Activated CD8-positive, alpha-beta T cell treated with anti-CD3 and anti-CD28 coated beads for 36 hours (primary cell): Measurements from ENCODE around the gene NBL1. TPM values are rescaled to one million over a fixed set of nuclear protein-coding genes. Genes with fewer than 3 reads are reported as not detected.

ENCODE experiments used
- ATAC-seq: fragments of 200-7000 bp; cut with Tn5 transposase; one replicate; pipeline ENCODE4 v1.10.0; 2021; ENCODE audit warnings: mild to moderate bottlenecking, moderate library complexity
- CTCF ChIA-PET: fragments of 350-600 bp; sonication (Branson Sonifier 250); formaldehyde crosslinking; loops from one replicate; lab custom pipeline; 2021; ENCODE audit warnings: antibody characterized with exemption; lab: Charles Lee
- POLR2A ChIA-PET: fragments of 350-600 bp; sonication (Branson Sonifier 250); formaldehyde crosslinking; loops from one replicate; lab custom pipeline; 2021; ENCODE audit warnings: antibody characterized with exemption; lab: Charles Lee
- DNase-seq: peaks from one replicate; pipeline ENCODE4 v3.0.0-alpha.2; 2020
- H3K27ac Mint-ChIP-seq: one replicate; pipeline ENCODE4 v1.8.0; 2021; ENCODE audit warnings: mild to moderate bottlenecking, mixed read lengths
- H3K27me3 Mint-ChIP-seq: one replicate; pipeline ENCODE4 v1.8.0; 2021; ENCODE audit warnings: mixed read lengths
- H3K36me3 Mint-ChIP-seq: one replicate; pipeline ENCODE4 v1.8.0; 2021; ENCODE audit warnings: low read depth, mixed read lengths
- H3K4me1 Mint-ChIP-seq: one replicate; pipeline ENCODE4 v1.8.0; 2021; ENCODE audit warnings: low read depth, mixed read lengths
- H3K4me3 Mint-ChIP-seq: one replicate; pipeline ENCODE4 v1.8.0; 2021; ENCODE audit warnings: mild to moderate bottlenecking, moderate library complexity, mixed read lengths
- H3K9me3 Mint-ChIP-seq: one replicate; pipeline ENCODE4 v1.8.0; 2021; ENCODE audit warnings: mixed read lengths
- CTCF ChIP-seq: fragments of 200-600 bp; IDR thresholded peaks from one replicate; pipeline ENCODE4 v1.8.0; 2022; ENCODE audit warnings: antibody characterized with exemption, mild to moderate bottlenecking
- intact Hi-C: fragments of 100-400 bp; cut with micrococcal nuclease; formaldehyde crosslinking; loops from one replicate; pipeline ENCODE4 v1.10.0; 2022
- total RNA-seq, 2 experiments: library from RNA; stranded (reverse); gene quantifications; one replicate each; pipeline ENCODE4 v1.2.3, GENCODE V29; 2021

NBL1 gene
- total RNA-seq, 2 experiments from 2014 or later: 27.0 to 27.6 TPM

DNA sequence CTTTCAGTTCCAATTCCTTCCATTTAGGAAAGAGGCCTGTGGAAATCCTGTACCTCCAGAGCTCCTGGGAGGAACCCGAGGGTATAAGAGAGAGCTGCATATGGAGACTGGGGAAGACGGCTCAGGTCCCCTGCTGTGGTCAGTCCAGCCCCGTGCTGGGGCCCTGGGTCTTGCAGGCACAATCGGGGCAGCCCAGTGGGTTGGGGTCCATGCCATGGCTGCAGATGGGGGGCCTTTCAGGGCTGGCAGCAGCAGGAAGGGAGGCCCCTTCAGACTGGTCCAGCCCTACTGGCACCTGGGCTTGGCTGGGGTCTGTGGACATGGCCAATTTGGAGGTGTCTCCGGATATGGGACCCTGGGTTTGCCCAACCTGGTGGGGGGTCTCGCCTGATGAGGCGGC, 38.8 kb downstream of the NBL1 start:
- no peak overlapping the region for H3K4me3 Mint-ChIP-seq
- H3K27ac Mint-ChIP-seq: no peak overlapping the region
- intact Hi-C loops: no loop called here
- peaks cover 4% of the 10 kb centered on the region for H3K9me3 Mint-ChIP-seq
- H3K27me3 Mint-ChIP-seq: no peaks in the 10 kb centered on the region
- TF ChIP-seq CTCF: no peak
- peaks cover 5% of the 10 kb centered on the region for H3K36me3 Mint-ChIP-seq
- no peak for DNase-seq
- H3K4me1 Mint-ChIP-seq: peaks cover 6% of the 10 kb centered on the region
- ATAC-seq: no peak
- ChIA-PET POLR2A (interaction anchor here (1.4 to 1.7 kb wide), 3 partner anchors 10 to 368 kb away, joined by 3 to 5 read pairs (median 4); no protein-coding TSS in a partner anchor), CTCF (interaction anchor here (1.2 to 3.5 kb wide), 2 partner anchors 21 kb away, joined by 4 to 21 read pairs; no protein-coding TSS in a partner anchor)

DNA sequence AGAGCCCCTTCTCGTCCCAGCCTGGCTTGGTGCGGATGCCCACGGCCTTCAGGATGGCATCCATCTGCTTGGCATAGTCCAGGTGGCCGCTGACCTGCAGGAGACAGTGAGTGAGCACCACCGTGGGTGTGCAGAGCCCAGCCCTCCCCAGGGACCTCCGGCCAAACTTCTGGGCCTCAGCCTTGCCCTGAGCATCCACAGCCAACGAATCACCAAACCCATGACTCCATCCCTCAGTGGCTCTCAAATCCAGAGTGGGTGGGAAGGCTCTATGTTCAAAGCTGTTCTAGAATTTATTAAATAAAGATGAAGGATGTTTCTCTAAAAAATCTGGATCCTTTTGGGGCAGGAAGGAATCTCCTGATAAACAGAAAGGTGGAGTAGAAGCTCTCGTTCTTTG, 39.2 kb downstream of the NBL1 start:
- Mint-ChIP-seq H3K36me3 (peaks cover 10% of the 10 kb centered on the region), H3K27ac (no peak overlapping the region), H3K27me3 (no peaks in the 10 kb centered on the region), H3K4me3 (no peak overlapping the region), H3K4me1 (peaks cover 10% of the 10 kb centered on the region), H3K9me3 (peaks cover 4% of the 10 kb centered on the region)
- intact Hi-C loops: no loop called here
- no peak for TF ChIP-seq CTCF
- POLR2A ChIA-PET: interaction anchor here (0.9 to 1.7 kb wide), 2 partner anchors 28 to 369 kb away, joined by 3 to 4 read pairs; no protein-coding TSS in a partner anchor
- ATAC-seq: no peak
- DNase-seq: no peak
- CTCF ChIA-PET: interaction anchor here (1.2 to 3.5 kb wide), 3 partner anchors 20 to 21 kb away, joined by 4 to 21 read pairs (median 15); no protein-coding TSS in a partner anchor

DNA sequence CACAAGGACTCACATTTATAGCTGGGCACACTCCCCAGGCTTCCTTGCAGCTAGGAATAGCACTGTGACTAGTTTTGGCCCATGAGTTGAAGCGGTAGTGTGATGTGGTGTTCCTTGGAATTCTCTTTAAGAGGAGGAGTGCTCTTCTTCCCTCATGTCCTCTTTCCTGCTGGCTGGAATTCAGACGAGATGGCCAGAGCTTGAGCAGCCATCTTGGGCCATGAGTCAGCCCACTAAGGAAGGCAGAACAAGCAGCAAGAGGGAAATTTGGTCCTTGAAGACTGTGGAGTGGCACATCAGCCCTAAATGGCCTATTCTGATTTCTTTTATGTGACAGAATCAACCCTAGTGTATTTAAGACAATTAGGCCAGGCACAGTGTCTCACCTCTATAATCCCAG, 40.6 kb downstream of the NBL1 start:
- intact Hi-C loops: no loop called here
- Mint-ChIP-seq H3K36me3 (peaks cover 21% of the 10 kb centered on the region), H3K27me3 (no peaks in the 10 kb centered on the region), H3K4me1 (peaks cover 24% of the 10 kb centered on the region), H3K9me3 (peaks cover 10% of the 10 kb centered on the region), H3K27ac (no peak overlapping the region), H3K4me3 (no peak overlapping the region)
- CTCF ChIA-PET: interaction anchor here (0.8 to 3.5 kb wide), 4 partner anchors 16 to 190 kb away, joined by 3 to 15 read pairs (median 4); no protein-coding TSS in a partner anchor
- POLR2A ChIA-PET: no interaction called here
- no peak for ATAC-seq
- no peak for DNase-seq
- no peak for TF ChIP-seq CTCF

DNA sequence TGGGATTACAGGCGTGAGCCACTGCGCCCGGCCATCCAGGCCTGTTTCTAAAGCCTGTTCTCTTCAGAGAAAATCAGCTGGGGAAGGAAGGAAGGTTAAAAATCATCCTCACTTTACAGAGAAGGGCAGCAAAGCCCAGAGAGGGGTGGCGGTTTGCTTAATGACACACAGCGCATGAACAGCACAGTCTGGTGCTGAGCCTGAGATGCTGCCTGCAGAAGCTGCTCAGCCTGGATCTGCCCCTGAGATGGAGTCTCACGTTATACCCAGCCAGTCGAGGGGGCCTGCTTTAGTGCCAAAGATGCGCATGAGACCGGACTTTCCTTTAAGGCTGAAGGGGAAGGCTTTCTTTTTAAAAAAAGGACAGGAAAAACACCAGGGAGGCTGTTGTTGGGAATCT, 41.9 kb downstream of the NBL1 start:
- TF ChIP-seq CTCF: no peak
- no peaks in the 10 kb centered on the region for H3K27me3 Mint-ChIP-seq
- CTCF ChIA-PET: interaction anchor here (0.6 to 3.5 kb wide), 3 partner anchors 19 to 30 kb away, joined by 3 to 15 read pairs (median 12); no protein-coding TSS in a partner anchor
- H3K36me3 Mint-ChIP-seq: peaks cover 29% of the 10 kb centered on the region
- POLR2A ChIA-PET: no interaction called here
- no peak overlapping the region for H3K27ac Mint-ChIP-seq
- DNase-seq (no peak), ATAC-seq (no peak)
- peaks cover 13% of the 10 kb centered on the region for H3K9me3 Mint-ChIP-seq
- intact Hi-C loops: no loop called here
- peaks cover 31% of the 10 kb centered on the region for H3K4me1 Mint-ChIP-seq
- H3K4me3 Mint-ChIP-seq: no peak overlapping the region

DNA sequence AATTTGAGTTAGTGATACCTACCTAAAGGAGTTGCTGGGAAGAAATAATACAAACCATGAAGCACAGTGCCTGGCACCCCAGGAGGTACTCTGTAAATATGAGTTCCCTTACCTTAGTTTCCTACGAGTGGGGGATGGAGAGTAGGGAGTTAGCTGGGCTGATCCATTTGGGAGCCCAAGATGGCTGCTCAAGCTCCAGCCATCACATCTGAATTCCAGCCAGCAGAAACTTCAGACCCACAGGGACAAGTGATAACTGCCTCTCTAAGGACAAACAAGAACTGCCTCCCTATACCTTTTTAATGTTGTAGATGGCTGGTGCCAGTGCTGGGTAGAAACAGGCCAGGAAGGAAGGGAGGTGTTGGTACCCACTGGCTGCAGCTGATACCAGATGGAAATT, 43.3 kb downstream of the NBL1 start:
- ATAC-seq (no peak), DNase-seq (no peak)
- intact Hi-C loops: no loop called here
- ChIA-PET POLR2A (interaction anchor here (1.2 kb wide), 1 partner anchor 17 kb away, joined by 4 read pairs; no protein-coding TSS in a partner anchor), CTCF (interaction anchor here (0.9 to 2.6 kb wide), 2 partner anchors 17 to 25 kb away, joined by 4 to 12 read pairs; no protein-coding TSS in a partner anchor)
- peaks cover 35% of the 10 kb centered on the region for H3K4me1 Mint-ChIP-seq
- H3K4me3 Mint-ChIP-seq: no peak overlapping the region
- no peak for TF ChIP-seq CTCF
- H3K36me3 Mint-ChIP-seq: peaks cover 38% of the 10 kb centered on the region
- H3K9me3 Mint-ChIP-seq: peaks cover 18% of the 10 kb centered on the region
- H3K27me3 Mint-ChIP-seq: no peaks in the 10 kb centered on the region
- no peak overlapping the region for H3K27ac Mint-ChIP-seq
